GM23248 (cell line): ENCODE measurements around the gene CHERP. TPM values are rescaled to one million over a fixed set of nuclear protein-coding genes. Genes with fewer than 3 reads are reported as not detected.
A peak's percentile ranks its signal among the peaks of the same experiment; 100 is the strongest.

ENCODE experiments used
- DNase-seq: peaks from one replicate; pipeline ENCODE4 v3.0.0-alpha.2; 2015
- H2AFZ ChIP-seq: fragments of 200-600 bp; sonication (generic); 2 replicates; pipeline ENCODE4 v1.6.1; 2016; ENCODE audit warnings: antibody characterized with exemption
- H3F3A ChIP-seq: fragments of 200-600 bp; sonication (generic); 2 replicates; pipeline ENCODE4 v1.6.1; 2016; ENCODE audit warnings: mild to moderate bottlenecking, antibody characterized with exemption, mixed run types; ENCODE audit not compliant: insufficient read depth
- H3K27ac ChIP-seq: fragments of 200-600 bp; sonication (generic); 2 replicates; pipeline ENCODE4 v1.5.1; 2016; ENCODE audit warnings: mild to moderate bottlenecking
- H3K27me3 ChIP-seq: fragments of 200-600 bp; sonication (generic); replicated peaks from 2 replicates; pipeline ENCODE4 v1.6.1; 2016; ENCODE audit warnings: mild to moderate bottlenecking; ENCODE audit not compliant: insufficient read depth
- H3K36me3 ChIP-seq: fragments of 200-600 bp; sonication (generic); 2 replicates; pipeline ENCODE4 v1.6.1; 2016; ENCODE audit warnings: low read depth, mild to moderate bottlenecking
- H3K4me1 ChIP-seq: fragments of 200-600 bp; sonication (generic); 2 replicates; pipeline ENCODE4 v1.6.1; 2016; ENCODE audit warnings: mild to moderate bottlenecking; ENCODE audit not compliant: insufficient read depth
- H3K4me2 ChIP-seq: fragments of 200-600 bp; sonication (generic); one replicate; pipeline ENCODE4 v1.6.1; 2016; ENCODE audit warnings: mild to moderate bottlenecking; ENCODE audit not compliant: unreplicated experiment
- H3K4me3 ChIP-seq: fragments of 200-600 bp; sonication (generic); 2 replicates; pipeline ENCODE4 v1.5.1; 2016; ENCODE audit warnings: mild to moderate bottlenecking
- H3K79me2 ChIP-seq: fragments of 200-600 bp; sonication (generic); 2 replicates; pipeline ENCODE4 v1.6.1; 2016; ENCODE audit warnings: mild to moderate bottlenecking; ENCODE audit not compliant: insufficient read depth
- H3K9ac ChIP-seq: fragments of 200-600 bp; sonication (generic); 2 replicates; pipeline ENCODE4 v1.6.1; 2016; ENCODE audit warnings: mild to moderate bottlenecking
- H3K9me2 ChIP-seq: fragments of 200-600 bp; sonication (generic); 2 replicates; pipeline ENCODE4 v1.6.1; 2016; ENCODE audit warnings: mixed run types, mild to moderate bottlenecking, moderate library complexity; ENCODE audit not compliant: insufficient read depth
- H3K9me3 ChIP-seq: fragments of 200-600 bp; sonication (generic); one replicate; pipeline ENCODE4 v1.6.1; 2017; ENCODE audit warnings: low read depth
- H4K20me1 ChIP-seq: fragments of 200-600 bp; sonication (generic); 2 replicates; pipeline ENCODE4 v1.6.0; 2016; ENCODE audit not compliant: insufficient read depth
- EZH2 ChIP-seq: fragments of 200-600 bp; sonication (generic); IDR thresholded peaks from 2 replicates; pipeline ENCODE4 v1.6.1; 2018; ENCODE audit warnings: antibody characterized with exemption, mild to moderate bottlenecking; ENCODE audit not compliant: insufficient read depth, poor library complexity, severe bottlenecking
- EZH2phosphoT487 ChIP-seq: fragments of 200-600 bp; sonication (generic); IDR thresholded peaks from 2 replicates; pipeline ENCODE4 v1.6.1; 2018; ENCODE audit warnings: antibody characterized with exemption, moderate library complexity, mild to moderate bottlenecking, low read depth; ENCODE audit not compliant: insufficient read depth
- WGBS, 2 experiments: methylation state at CpG; one replicate each; pipeline ENCODE4 v1.1.6; 2015 to 2017; ENCODE audit warnings: low lambda C conversion rate in 2 of 2, low coverage in 1 of 2; ENCODE audit errors: missing lambda C conversion rate in 2 of 2; 5-methylcytosine and 5-hydroxymethylcytosine counted together
- in situ Hi-C: fragments of 300-500 bp; cut with MboI; formaldehyde crosslinking; loops from 2 replicates; pipeline ENCODE4 v1.15.0; 2020
- polyA plus RNA-seq: library from polyadenylated mRNA; unstranded; fragments of >200 nt; fragmentation: Nextera tagmentation; extraction: Ambion mirVana; gene quantifications from 2 replicates; pipeline ENCODE4 v1.2.1, GENCODE V29; 2016
- small RNA-seq: library from RNA; depleted of rRNA; stranded (forward); fragments of <200 nt; gene quantifications from one replicate; pipeline ENCODE3, GENCODE V24; 2014; ENCODE audit warnings: low read depth, low replicate concordance
- total RNA-seq: library from RNA; depleted of rRNA; stranded (reverse); fragments of >200 nt; shearing (Covaris generic); gene quantifications from 2 replicates; pipeline ENCODE4 v1.2.3, GENCODE V29; 2014; rRNA removed

Gene CHERP
- total and polyA plus RNA-seq, 2 experiments from 2014 or later: 1.4 to 16.8 TPM

DNA sequence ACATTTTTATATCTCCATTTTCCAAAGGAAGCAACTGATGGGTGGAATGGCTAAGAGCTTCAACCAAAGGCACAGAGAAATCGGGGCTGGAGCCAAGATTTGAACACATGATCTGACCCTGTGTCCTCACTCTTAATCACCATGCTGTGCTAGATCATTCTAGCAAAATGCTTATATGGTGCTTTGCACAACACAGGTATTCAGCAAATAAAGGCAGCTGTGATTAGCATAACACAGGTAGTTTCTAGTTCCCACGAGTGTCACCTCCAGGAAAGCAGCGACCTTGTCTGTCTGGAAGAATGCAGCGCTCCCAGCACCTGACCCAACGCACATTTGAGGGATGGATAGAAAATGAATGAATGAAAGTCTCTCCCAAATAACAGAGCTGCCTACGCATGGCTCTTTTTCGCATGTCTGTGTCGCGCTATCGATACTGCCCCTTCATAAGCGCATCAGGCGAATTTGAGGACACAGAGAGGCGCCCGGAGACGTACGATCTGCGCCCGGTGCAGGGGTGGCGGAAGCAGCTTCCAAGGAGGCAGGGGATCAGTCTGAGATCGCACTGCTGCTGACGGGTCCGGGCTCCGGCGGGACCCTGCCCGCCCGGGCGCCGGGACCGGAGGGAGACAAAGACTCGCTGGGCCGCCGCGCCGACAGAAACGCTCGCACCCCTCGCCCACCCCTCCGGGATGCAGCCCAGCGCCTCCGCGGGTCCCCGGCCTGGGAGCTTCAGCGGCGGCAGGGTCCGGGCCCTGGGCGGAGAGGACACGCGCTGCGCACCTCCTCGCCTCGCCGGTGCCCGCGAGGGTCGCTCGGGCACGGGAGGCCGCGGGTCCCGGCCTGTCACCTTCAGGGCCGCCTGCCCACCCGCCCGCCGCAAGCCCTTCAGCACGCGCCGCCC is 71.1 kb downstream of the CHERP start:
- in situ Hi-C loops: no loop called here
- H3F3A ChIP-seq: peaks cover 16% of the 10 kb centered on the region
- H3K9me2 ChIP-seq: no peaks in the 10 kb centered on the region
- 1 to 3% methylated on average over 41 to 54 of the region's 67 CpGs for WGBS, 2 experiments
- peak overlapping the region; percentile 63 for H2AFZ ChIP-seq
- H3K4me1 ChIP-seq: peaks cover 20% of the 10 kb centered on the region
- no peaks in the 10 kb centered on the region for H3K9me3 ChIP-seq
- H3K79me2 ChIP-seq: peaks cover 50% of the 10 kb centered on the region
- TF ChIP-seq EZH2 (no peak), EZH2phosphoT487 (no peak)
- no peaks in the 10 kb centered on the region for H4K20me1 ChIP-seq
- peak overlapping the region; percentile 86 for H3K4me3 ChIP-seq
- H3K27ac ChIP-seq: peak overlapping the region; percentile 79
- H3K4me2 ChIP-seq: peak overlapping the region; percentile 94
- H3K27me3 ChIP-seq: no peaks in the 10 kb centered on the region
- peak; percentile 91 for DNase-seq
- H3K9ac ChIP-seq: peak overlapping the region; percentile 79
- H3K36me3 ChIP-seq: no peaks in the 10 kb centered on the region

- Histone ChIP-seq H3K9me3 (no peaks in the 10 kb centered on the region), H3K9me2 (no peaks in the 10 kb centered on the region), H3K27me3 (no peaks in the 10 kb centered on the region), H3K9ac (peak overlapping the region; percentile 79), H3K4me1 (peaks cover 20% of the 10 kb centered on the region), H3K4me3 (peak overlapping the region; percentile 86), H3F3A (peaks cover 16% of the 10 kb centered on the region), H4K20me1 (no peaks in the 10 kb centered on the region), H3K36me3 (no peaks in the 10 kb centered on the region), H3K79me2 (peaks cover 57% of the 10 kb centered on the region), H2AFZ (peak overlapping the region; percentile 63; the same call in 1 of the 2 replicates), H3K4me2 (peak overlapping the region; percentile 94), H3K27ac (peak overlapping the region; percentile 79)
- in situ Hi-C loops: no loop called here
- 1% methylated on average over 7 of the region's 7 CpGs for WGBS, 2 experiments
- no peak for DNase-seq
- TF ChIP-seq EZH2 (no peak), EZH2phosphoT487 (no peak)
Measured at GRCh38 chr19:16470541-16470910, 71.7 kb downstream of the CHERP start.

Small RNA genes within 50 kb of the gene (small RNA-seq; reads per million reads assigned to genes)
- not detected for gene RN7SL146P

Other genes starting within 250 kb of the CHERP start
- 3.3 and 11.3 TPM in 2 replicates for gene KLF2, start 217.6 kb downstream of the CHERP start, total RNA-seq
- 7.8 and 10.8 TPM in 2 replicates for gene KLF2, start 217.6 kb downstream of the CHERP start, polyA plus RNA-seq
- 3.1 and 9.0 TPM in 2 replicates for gene EPS15L1, start 70.5 kb downstream of the CHERP start, total RNA-seq
- 23.4 and 28.6 TPM in 2 replicates for gene EPS15L1, start 70.5 kb downstream of the CHERP start, polyA plus RNA-seq
- gene CALR3, start 46.3 kb downstream of the CHERP start, total RNA-seq: not detected in 2 replicates
- not detected in 2 replicates for gene CALR3, start 46.3 kb downstream of the CHERP start, polyA plus RNA-seq
- gene C19orf44, start 46.0 kb downstream of the CHERP start, total RNA-seq: 4.2 and 5.1 TPM in 2 replicates
- gene C19orf44, start 46.0 kb downstream of the CHERP start, polyA plus RNA-seq: 2.4 and 3.5 TPM in 2 replicates
- gene SLC35E1, start 30.0 kb upstream of the CHERP start, total RNA-seq: 39.7 and 43.2 TPM in 2 replicates
- 35.7 and 38.8 TPM in 2 replicates for gene SLC35E1, start 30.0 kb upstream of the CHERP start, polyA plus RNA-seq
- 6.2 and 6.7 TPM in 2 replicates for gene MED26, start 85.8 kb upstream of the CHERP start, total RNA-seq
- gene MED26, start 85.8 kb upstream of the CHERP start, polyA plus RNA-seq: 3.3 and 4.4 TPM in 2 replicates
- 65.8 and 79.0 TPM in 2 replicates for gene SMIM7, start 117.7 kb upstream of the CHERP start, total RNA-seq
- 89.9 and 92.9 TPM in 2 replicates for gene SMIM7, start 117.7 kb upstream of the CHERP start, polyA plus RNA-seq
- 1.3 TPM in 1 of 2 replicates, not detected in the other for gene TMEM38A, start 118.7 kb upstream of the CHERP start, total RNA-seq
- 1.1 and 1.6 TPM in 2 replicates for gene TMEM38A, start 118.7 kb upstream of the CHERP start, polyA plus RNA-seq
- not detected in 2 replicates for gene NWD1, start 177.4 kb upstream of the CHERP start, total RNA-seq
- not detected in 2 replicates for gene NWD1, start 177.4 kb upstream of the CHERP start, polyA plus RNA-seq